RWPE1 (cell line): ENCODE results near the gene APBB2.

Experiments used
- CTCF ChIA-PET: fragments of 350-600 bp; sonication (Branson Sonifier 250); formaldehyde crosslinking; extraction: SDS; loops from one replicate; lab custom pipeline; 2021; lab: Yijun Ruan, JAX
- POLR2A ChIA-PET: fragments of 400-600 bp; formaldehyde crosslinking; extraction: SDS; loops from one replicate; lab custom pipeline; 2020; ENCODE audit warnings: antibody characterized with exemption; ENCODE audit not compliant: low non-redundant PET; lab: Yijun Ruan, JAX
- DNase-seq: peaks from one replicate; pipeline ENCODE4 v3.0.0; 2012; ENCODE audit warnings: low spot score
- H3K27ac ChIP-seq: fragments of 450-650 bp; 2 replicates; pipeline ENCODE4 v1.5.1; 2017
- TF ChIP-seq, protein P1 (sequence below): fragments of 450-650 bp; conservative IDR thresholded peaks from 2 replicates; pipeline ENCODE4 v1.5.1; 2017; ENCODE audit warnings: low read depth, mild to moderate bottlenecking

The APBB2 gene

DNA sequence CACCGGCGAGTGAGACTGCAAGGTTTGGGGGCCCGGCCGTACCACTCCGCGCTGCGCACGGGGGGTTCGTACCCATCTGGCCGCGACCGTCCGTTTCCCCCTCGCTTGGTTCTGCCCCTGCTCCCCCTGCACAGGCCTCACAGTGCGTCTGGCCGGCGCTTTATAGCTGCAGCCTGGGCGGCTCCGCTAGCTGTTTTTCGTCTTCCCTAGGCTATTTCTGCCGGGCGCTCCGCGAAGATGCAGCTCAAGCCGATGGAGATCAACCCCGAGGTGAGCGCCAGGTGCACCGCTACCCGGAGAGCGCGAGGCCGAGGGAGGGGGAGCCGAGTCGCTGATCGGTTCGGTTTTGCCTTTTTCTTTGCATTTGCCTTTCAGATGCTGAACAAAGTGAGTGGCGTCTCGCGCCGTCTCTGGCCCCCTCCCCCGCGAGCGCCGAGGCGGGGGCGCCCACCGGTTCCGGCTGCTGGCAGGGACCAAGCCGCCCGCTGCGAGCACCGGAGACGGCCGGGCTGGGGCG is 42.5 kb upstream of the APBB2 start, which contains the start of gene UCHL1:
Gene UCHL1 (plus strand): TSS at position 189 of the 517 bp plus-strand sequence. CDS start 49 bp downstream, at position 238.
- CTCF ChIA-PET, result no interaction called here
- TF ChIP-seq, protein P1, sequence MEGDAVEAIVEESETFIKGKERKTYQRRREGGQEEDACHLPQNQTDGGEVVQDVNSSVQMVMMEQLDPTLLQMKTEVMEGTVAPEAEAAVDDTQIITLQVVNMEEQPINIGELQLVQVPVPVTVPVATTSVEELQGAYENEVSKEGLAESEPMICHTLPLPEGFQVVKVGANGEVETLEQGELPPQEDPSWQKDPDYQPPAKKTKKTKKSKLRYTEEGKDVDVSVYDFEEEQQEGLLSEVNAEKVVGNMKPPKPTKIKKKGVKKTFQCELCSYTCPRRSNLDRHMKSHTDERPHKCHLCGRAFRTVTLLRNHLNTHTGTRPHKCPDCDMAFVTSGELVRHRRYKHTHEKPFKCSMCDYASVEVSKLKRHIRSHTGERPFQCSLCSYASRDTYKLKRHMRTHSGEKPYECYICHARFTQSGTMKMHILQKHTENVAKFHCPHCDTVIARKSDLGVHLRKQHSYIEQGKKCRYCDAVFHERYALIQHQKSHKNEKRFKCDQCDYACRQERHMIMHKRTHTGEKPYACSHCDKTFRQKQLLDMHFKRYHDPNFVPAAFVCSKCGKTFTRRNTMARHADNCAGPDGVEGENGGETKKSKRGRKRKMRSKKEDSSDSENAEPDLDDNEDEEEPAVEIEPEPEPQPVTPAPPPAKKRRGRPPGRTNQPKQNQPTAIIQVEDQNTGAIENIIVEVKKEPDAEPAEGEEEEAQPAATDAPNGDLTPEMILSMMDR, result no peak
- POLR2A ChIA-PET, result no interaction called here
- no peak within 1 kb of the TSS; the same call in 1 of the 2 replicates for H3K27ac ChIP-seq
- no peak for DNase-seq

DNA sequence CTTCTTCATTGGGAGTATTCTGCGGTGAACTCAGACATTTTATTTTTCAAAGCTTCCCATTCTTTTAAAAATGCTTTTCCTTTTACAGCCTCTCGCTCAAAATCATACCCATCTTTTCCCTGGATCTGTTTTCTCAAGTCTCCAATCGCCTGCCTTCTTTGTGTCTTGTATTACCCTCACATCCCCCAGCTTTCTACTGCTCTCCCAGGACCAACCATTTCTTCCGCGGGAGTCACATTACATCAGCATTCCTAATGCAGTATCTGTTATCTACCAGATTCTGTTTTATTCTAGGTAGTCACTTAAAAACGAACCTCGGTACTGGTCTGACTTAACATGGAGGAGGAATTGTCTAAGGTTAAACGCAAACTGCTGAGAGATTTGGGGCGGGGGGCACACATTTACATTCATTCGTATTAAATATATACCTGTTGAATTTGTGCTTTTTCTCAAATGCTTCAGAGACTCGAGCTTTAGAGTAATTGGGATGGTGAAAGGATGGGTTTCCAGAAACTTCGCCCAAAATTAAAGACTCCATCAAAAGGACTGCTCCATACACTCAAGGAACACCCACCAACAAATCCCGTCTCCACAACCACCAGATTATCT is 41.9 kb upstream of the APBB2 start:
- no peak overlapping the region for H3K27ac ChIP-seq
- DNase-seq, result no peak
- CTCF ChIA-PET, result interaction anchor here (0.6 kb wide), 1 partner anchor 471 kb away, joined by 4 read pairs; no protein-coding TSS in a partner anchor
- POLR2A ChIA-PET, result no interaction called here
- TF ChIP-seq, protein P1, result no peak

DNA sequence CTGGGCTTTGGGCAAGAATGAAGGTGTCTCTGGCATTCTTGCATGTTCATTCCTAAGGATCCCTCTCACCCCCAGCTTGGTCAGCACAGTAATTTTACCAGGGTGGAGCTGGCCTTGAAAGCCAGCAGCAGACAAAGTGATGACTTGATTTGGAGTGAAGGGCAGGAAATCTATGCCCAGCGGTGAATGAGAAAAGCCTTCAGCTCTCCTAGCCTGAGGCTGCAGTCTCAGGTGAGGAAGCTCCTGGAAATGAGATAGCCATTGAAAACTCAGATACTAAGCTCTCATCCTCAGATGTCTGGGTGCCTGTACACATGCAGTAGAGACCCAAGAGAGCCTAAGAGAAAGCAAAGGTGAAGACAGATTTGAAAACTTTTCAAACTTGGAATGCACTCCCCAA is 31.6 kb upstream of the APBB2 start:
- POLR2A ChIA-PET, result no interaction called here
- TF ChIP-seq, protein P1, result no peak
- no peak for DNase-seq
- no peak overlapping the region for H3K27ac ChIP-seq
- CTCF ChIA-PET, result interaction anchor here (0.6 kb wide), 1 partner anchor 160 kb away, joined by 3 read pairs; no protein-coding TSS in a partner anchor

DNA sequence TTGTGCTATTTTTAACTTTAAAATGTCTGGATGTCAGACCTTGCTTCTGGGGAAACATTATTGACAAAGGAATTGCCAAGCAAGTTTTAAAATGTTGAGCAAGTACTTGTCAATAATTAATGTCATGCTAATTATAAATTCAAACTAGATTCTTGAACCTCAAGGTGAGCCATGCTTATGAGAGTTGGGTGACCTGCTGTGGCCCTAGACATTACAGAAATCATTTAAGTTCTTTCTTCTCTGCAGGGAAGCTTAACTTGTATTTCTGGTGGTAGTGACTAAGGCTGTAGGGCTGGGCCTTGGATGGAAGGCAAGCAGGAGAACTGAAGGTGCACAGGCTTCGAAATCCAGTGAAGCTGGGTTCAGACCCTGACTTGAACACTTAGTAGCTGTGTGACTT is 27.6 kb upstream of the APBB2 start:
- H3K27ac ChIP-seq, result no peak overlapping the region
- TF ChIP-seq, protein P1, result no peak
- ChIA-PET POLR2A (no interaction called here), CTCF (no interaction called here)
- no peak for DNase-seq

DNA sequence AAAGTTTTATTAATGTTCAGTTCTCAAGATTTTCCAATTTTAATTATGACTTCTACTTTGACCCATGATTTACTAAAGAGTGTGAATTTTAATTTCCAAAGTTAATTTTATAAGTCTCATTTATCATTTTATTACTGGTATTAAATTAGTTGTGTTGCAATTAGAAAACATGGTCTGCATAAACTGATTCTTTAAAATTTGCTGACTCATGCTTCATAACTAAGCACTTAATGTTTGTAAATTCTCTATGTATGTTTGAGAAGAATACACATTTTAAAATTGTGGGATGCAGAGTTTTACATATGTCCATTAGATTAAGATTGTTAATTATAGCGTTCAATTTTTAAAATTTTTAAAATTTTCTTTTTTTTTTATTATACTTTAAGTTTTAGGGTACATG is 22.2 kb upstream of the APBB2 start:
- CTCF ChIA-PET, result no interaction called here
- POLR2A ChIA-PET, result no interaction called here
- no peak overlapping the region for H3K27ac ChIP-seq
- no peak for DNase-seq
- TF ChIP-seq, protein P1, result no peak

DNA sequence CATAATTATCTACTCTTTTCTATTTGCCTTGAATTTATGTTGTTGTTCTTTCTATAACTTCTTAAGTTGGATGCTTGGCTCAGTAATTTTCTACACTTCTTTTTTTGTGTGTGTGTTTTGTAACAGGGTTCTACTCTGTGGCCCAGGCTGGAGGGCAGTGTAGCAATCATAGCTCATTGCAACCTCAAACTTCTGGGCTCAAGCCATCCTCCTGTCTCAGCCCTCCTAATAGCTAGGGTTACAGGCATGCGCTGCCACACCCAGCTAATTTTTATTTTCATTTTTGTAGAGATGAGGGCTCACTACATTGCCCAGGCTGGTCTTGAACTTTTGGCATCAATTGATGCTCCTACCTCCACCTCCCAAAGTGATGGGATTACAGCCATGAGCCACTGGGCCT is 21.7 kb upstream of the APBB2 start:
- TF ChIP-seq, protein P1, result no peak
- DNase-seq, result no peak
- ChIA-PET CTCF (interaction anchor here (0.6 to 0.7 kb wide), 2 partner anchors 265 to 306 kb away, joined by 3 read pairs; no protein-coding TSS in a partner anchor), POLR2A (no interaction called here)
- H3K27ac ChIP-seq, result no peak overlapping the region
